C4-2B (cell line): ENCODE results near the gene ITPR1.

Source experiments
- CTCF ChIP-seq: fragments of 450-650 bp; conservative IDR thresholded peaks from 2 replicates; pipeline ENCODE4 v1.5.1; 2017; ENCODE audit warnings: mild to moderate bottlenecking
- ZFX ChIP-seq: fragments of 450-650 bp; IDR thresholded peaks from 2 replicates; pipeline ENCODE4 v1.6.1; 2017

DNA sequence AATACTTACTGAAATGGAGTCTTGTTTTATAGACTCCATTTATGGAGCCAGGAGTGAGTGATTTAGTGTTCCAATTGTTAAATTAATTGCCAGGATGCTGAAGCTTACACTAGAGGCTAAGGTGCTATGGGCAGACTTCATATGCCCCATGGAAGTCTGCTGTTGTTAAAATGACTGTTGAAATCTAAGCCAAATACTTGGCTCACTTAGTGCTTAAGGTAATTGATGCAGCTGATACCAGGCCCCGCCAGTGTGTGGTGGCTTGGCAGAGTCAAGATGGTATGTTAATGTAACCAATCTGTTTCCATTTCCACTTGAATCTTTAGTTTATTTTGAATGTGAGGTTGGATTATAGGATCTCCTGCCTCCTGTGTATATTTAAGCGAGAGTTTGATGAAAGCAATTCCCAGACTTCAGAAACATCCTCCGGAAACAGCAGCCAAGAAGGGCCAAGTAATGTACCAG is 187.1 kb downstream of the ITPR1 start:
- TF ChIP-seq CTCF = no peak
- TF ChIP-seq ZFX = no peak
